ENCODE data around the gene GSN.

DNA sequence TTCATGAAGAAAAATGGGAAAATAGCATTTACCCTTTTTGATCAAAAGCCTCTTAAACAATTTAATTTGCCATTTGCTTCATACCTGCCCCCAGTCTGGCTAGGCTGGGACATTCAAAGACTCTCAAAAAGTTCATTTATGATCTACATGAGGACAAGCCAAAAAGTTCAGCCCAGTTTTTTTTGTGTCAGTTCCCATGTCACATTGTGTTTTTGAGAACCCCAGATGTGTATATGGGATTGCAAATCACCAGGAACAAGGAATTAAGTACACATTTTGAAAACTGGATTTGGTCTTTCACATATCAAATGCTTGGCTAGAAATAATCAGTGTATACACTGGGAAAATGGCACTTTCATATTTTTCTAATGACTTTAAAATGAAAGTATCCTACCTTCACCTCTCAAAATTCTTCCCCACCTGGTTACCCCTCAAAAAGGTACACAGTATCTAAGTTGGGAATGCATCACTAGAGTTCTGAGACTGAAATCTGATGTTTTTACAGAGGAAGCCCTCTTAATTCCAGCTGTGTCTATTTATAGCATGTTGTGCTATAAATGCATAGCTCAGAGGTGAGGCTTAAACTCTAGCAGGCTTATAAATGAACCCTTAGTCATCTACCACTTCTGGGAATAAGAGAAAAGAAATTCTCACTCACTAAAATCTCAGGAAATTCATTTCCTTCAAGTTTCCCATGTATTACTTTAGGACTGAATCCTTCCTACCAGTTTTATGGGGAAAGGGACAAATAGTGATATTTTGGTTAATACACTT is 92.8 kb downstream of the GSN start:
- TF ChIP-seq, protein P1, sequence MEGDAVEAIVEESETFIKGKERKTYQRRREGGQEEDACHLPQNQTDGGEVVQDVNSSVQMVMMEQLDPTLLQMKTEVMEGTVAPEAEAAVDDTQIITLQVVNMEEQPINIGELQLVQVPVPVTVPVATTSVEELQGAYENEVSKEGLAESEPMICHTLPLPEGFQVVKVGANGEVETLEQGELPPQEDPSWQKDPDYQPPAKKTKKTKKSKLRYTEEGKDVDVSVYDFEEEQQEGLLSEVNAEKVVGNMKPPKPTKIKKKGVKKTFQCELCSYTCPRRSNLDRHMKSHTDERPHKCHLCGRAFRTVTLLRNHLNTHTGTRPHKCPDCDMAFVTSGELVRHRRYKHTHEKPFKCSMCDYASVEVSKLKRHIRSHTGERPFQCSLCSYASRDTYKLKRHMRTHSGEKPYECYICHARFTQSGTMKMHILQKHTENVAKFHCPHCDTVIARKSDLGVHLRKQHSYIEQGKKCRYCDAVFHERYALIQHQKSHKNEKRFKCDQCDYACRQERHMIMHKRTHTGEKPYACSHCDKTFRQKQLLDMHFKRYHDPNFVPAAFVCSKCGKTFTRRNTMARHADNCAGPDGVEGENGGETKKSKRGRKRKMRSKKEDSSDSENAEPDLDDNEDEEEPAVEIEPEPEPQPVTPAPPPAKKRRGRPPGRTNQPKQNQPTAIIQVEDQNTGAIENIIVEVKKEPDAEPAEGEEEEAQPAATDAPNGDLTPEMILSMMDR (IDR thresholded peaks at IDR 0.05; ENCODE audit: low read depth, low read length, missing input control) = no peak
- TF ChIP-seq GABPA (IDR thresholded peaks at IDR 0.05 in 1 of 2, conservative IDR thresholded peaks at IDR 0.05 in 1 of 2) (no peak), RAD21 (IDR thresholded peaks at IDR 0.05) (no peak), FOXA1 (IDR thresholded peaks at IDR 0.05) (no peak), TAF1 (conservative IDR thresholded peaks at IDR 0.05) (no peak), FOXA2 (IDR thresholded peaks at IDR 0.05) (no peak), SP1 (IDR thresholded peaks at IDR 0.05) (no peak), JUND (IDR thresholded peaks at IDR 0.05) (no peak)
- TF ChIP-seq, protein P2, sequence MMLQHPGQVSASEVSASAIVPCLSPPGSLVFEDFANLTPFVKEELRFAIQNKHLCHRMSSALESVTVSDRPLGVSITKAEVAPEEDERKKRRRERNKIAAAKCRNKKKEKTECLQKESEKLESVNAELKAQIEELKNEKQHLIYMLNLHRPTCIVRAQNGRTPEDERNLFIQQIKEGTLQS (IDR thresholded peaks at IDR 0.05) = no peak
- TF ChIP-seq, protein P3, sequence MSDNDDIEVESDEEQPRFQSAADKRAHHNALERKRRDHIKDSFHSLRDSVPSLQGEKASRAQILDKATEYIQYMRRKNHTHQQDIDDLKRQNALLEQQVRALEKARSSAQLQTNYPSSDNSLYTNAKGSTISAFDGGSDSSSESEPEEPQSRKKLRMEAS (IDR thresholded peaks at IDR 0.05) = no peak
